K562 (cell line): ENCODE data around the gene SAPCD1. TPM values are rescaled to one million over a fixed set of nuclear protein-coding genes. Genes with fewer than 3 reads are reported as not detected.

Source experiments
- BRF1 ChIP-seq: IDR thresholded peaks from 3 replicates; pipeline ENCODE4 v1.6.1; 2011; ENCODE audit warnings: borderline replicate concordance, mild to moderate bottlenecking; ENCODE audit not compliant: insufficient read length; ENCODE audit errors: extremely low read depth
- CHD2 ChIP-seq: IDR thresholded peaks from 2 replicates; pipeline ENCODE4 v1.6.1; 2011; ENCODE audit warnings: low read depth, low read length
- GABPA ChIP-seq: fragments of 200-800 bp; sonication (Bioruptor generic); conservative IDR thresholded peaks from 2 replicates; pipeline ENCODE4 v1.6.1; 2016; ENCODE audit warnings: low read depth, missing genetic modification characterization, missing compliant biosample characterization
- HOXB6 ChIP-seq: fragments of 250-450 bp; sonication (Bioruptor Pico); IDR thresholded peaks from 2 replicates; pipeline ENCODE4 v1.5.1; 2022; ENCODE audit warnings: mild to moderate bottlenecking, borderline replicate concordance
- JUNB ChIP-seq: fragments of 450-650 bp; formaldehyde crosslinking; conservative IDR thresholded peaks from 2 replicates; pipeline ENCODE4 v1.4.0; 2020; ENCODE audit warnings: mild to moderate bottlenecking
- MTA3 ChIP-seq: fragments of 450-650 bp; formaldehyde crosslinking; IDR thresholded peaks from 2 replicates; pipeline ENCODE4 v1.6.1; 2017; ENCODE audit warnings: mild to moderate bottlenecking, borderline replicate concordance
- RFX5 ChIP-seq: IDR thresholded peaks from 2 replicates; pipeline ENCODE4 v1.6.1; 2011; ENCODE audit warnings: low read depth, mild to moderate bottlenecking, improper control_type of control experiment, low read length
- SMAD1 ChIP-seq: fragments of 150-350 bp; IDR thresholded peaks from 2 replicates; pipeline ENCODE4 v1.6.1; 2014; ENCODE audit warnings: low read length, low read depth; ENCODE audit not compliant: partially characterized antibody
- ZFP30 ChIP-seq: fragments of 250-450 bp; sonication (Bioruptor Pico); IDR thresholded peaks from 2 replicates; pipeline ENCODE4 v1.8.0; 2022; ENCODE audit warnings: moderate library complexity, mild to moderate bottlenecking, inconsistent platforms, borderline replicate concordance
- ZNF311 ChIP-seq: fragments of 250-450 bp; sonication (Bioruptor Pico); IDR thresholded peaks from 2 replicates; pipeline ENCODE4 v1.4.0; 2020; ENCODE audit warnings: mild to moderate bottlenecking, moderate library complexity
- polyA plus RNA-seq, 8 experiments: library from polyadenylated mRNA; depleted of rRNA in 4 of 8; stranded (reverse) in 5 of 8; unstranded in 3 of 8; fragments of >200 nt; fragmentation: Nextera tagmentation in 2 of 8; fragmentation: Illumina TruSeq in 1 of 8; extraction: Ambion mirVana in 2 of 8; extraction: Trizol in 1 of 8; gene quantifications; 2 replicates each; pipeline versions ENCODE4 v1.2.1 to v1.2.3, GENCODE V29; 2011 to 2014; ENCODE audit warnings: inconsistent platforms in 1 of 8, missing spikeins in 1 of 8
- total RNA-seq, 7 experiments: library from RNA; depleted of rRNA in 6 of 7; stranded (reverse); fragments of >200 nt in 6 of 7; fragmentation: Illumina TruSeq in 2 of 7; extraction: Trizol in 2 of 7; gene quantifications; 2 replicates each; pipeline versions ENCODE4 v1.2.1 to v1.2.3, GENCODE V29; 2011 to 2021; ENCODE audit warnings: low replicate concordance in 1 of 7
- TF ChIP-seq, protein P1 (sequence below), 2 experiments: fragments of 450-650 bp; IDR thresholded peaks; 2 replicates each; pipeline ENCODE4 v1.6.1; 2018; ENCODE audit warnings: mild to moderate bottlenecking in 2 of 2, low read depth in 1 of 2; ENCODE audit not compliant: partially characterized antibody in 2 of 2
- TF ChIP-seq, protein P2 (sequence below): sonication (generic); formaldehyde crosslinking; IDR thresholded peaks from 2 replicates; pipeline ENCODE4 v1.9.0; 2022; ENCODE audit warnings: mild to moderate bottlenecking, missing genetic modification reagents
- TF ChIP-seq, protein P3 (sequence below): fragments of 450-650 bp; formaldehyde crosslinking; IDR thresholded peaks from 2 replicates; pipeline ENCODE4 v1.4.0; 2020; ENCODE audit warnings: mild to moderate bottlenecking, moderate library complexity
- TF ChIP-seq, protein P4 (sequence below): sonication (generic); formaldehyde crosslinking; IDR thresholded peaks from 2 replicates; pipeline ENCODE4 v1.8.0; 2022; ENCODE audit warnings: mild to moderate bottlenecking, missing genetic modification reagents

The SAPCD1 gene
- total and polyA plus RNA-seq, 9 of the 15 experiments (the other 6 are each of a cell fraction or from before 2014, with no cell fraction given): 2.6 to 30.2 (median 7.4) TPM

DNA sequence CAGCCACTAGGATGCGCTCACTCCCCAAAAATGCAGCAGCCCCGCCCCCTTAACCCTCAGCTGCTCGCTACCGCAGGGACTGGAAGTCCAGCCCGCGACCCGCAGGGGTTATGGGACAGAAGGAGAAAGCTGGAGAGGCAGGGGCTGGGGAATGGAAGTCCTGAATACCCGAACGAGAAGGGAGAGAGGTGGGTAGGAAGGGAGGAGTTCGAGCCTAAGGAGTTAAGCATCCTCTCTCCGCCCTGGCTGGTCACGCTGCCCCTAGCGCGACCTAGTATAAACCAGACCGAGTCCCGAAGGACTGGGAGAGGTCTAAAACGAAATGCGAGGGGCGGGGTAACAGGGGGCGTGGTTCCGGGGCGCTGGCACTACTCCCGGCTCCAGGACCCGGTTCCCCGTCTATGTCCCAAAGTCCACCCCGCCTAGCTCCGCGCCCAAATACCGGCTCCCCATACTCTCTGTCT lies 32.9 kb upstream of the SAPCD1 start (continued):
- TF ChIP-seq MTA3 (no peak), CHD2 (no peak; the same call in 1 of the 2 replicates), RFX5 (no peak), JUNB (CRISPR knock-in tag) (no peak), SMAD1 (no peak), ZFP30 (CRISPR knock-in tag) (no peak), GABPA (no peak), HOXB6 (CRISPR knock-in tag) (no peak), BRF1 (no peak), ZNF311 (CRISPR knock-in tag) (no peak)
- TF ChIP-seq, protein P1, sequence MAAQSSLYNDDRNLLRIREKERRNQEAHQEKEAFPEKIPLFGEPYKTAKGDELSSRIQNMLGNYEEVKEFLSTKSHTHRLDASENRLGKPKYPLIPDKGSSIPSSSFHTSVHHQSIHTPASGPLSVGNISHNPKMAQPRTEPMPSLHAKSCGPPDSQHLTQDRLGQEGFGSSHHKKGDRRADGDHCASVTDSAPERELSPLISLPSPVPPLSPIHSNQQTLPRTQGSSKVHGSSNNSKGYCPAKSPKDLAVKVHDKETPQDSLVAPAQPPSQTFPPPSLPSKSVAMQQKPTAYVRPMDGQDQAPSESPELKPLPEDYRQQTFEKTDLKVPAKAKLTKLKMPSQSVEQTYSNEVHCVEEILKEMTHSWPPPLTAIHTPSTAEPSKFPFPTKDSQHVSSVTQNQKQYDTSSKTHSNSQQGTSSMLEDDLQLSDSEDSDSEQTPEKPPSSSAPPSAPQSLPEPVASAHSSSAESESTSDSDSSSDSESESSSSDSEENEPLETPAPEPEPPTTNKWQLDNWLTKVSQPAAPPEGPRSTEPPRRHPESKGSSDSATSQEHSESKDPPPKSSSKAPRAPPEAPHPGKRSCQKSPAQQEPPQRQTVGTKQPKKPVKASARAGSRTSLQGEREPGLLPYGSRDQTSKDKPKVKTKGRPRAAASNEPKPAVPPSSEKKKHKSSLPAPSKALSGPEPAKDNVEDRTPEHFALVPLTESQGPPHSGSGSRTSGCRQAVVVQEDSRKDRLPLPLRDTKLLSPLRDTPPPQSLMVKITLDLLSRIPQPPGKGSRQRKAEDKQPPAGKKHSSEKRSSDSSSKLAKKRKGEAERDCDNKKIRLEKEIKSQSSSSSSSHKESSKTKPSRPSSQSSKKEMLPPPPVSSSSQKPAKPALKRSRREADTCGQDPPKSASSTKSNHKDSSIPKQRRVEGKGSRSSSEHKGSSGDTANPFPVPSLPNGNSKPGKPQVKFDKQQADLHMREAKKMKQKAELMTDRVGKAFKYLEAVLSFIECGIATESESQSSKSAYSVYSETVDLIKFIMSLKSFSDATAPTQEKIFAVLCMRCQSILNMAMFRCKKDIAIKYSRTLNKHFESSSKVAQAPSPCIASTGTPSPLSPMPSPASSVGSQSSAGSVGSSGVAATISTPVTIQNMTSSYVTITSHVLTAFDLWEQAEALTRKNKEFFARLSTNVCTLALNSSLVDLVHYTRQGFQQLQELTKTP (IDR thresholded peaks at IDR 0.05; ENCODE audit: low read depth in 1 of 2, partially characterized antibody in 2 of 2): peak; percentile 74 to 87
- TF ChIP-seq, protein P2, sequence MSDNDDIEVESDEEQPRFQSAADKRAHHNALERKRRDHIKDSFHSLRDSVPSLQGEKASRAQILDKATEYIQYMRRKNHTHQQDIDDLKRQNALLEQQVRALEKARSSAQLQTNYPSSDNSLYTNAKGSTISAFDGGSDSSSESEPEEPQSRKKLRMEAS (CRISPR knock-in tag): peak; percentile 62; the same call in 1 of the 2 replicates
- TF ChIP-seq, protein P3, sequence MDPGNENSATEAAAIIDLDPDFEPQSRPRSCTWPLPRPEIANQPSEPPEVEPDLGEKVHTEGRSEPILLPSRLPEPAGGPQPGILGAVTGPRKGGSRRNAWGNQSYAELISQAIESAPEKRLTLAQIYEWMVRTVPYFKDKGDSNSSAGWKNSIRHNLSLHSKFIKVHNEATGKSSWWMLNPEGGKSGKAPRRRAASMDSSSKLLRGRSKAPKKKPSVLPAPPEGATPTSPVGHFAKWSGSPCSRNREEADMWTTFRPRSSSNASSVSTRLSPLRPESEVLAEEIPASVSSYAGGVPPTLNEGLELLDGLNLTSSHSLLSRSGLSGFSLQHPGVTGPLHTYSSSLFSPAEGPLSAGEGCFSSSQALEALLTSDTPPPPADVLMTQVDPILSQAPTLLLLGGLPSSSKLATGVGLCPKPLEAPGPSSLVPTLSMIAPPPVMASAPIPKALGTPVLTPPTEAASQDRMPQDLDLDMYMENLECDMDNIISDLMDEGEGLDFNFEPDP: no peak
- TF ChIP-seq, protein P4, sequence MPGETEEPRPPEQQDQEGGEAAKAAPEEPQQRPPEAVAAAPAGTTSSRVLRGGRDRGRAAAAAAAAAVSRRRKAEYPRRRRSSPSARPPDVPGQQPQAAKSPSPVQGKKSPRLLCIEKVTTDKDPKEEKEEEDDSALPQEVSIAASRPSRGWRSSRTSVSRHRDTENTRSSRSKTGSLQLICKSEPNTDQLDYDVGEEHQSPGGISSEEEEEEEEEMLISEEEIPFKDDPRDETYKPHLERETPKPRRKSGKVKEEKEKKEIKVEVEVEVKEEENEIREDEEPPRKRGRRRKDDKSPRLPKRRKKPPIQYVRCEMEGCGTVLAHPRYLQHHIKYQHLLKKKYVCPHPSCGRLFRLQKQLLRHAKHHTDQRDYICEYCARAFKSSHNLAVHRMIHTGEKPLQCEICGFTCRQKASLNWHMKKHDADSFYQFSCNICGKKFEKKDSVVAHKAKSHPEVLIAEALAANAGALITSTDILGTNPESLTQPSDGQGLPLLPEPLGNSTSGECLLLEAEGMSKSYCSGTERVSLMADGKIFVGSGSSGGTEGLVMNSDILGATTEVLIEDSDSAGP (CRISPR knock-in tag): no peak
